Kidney (tissue), 14 donors: ENCODE results near the gene MS4A4E. TPM values are rescaled to one million over a fixed set of nuclear protein-coding genes. Genes with fewer than 3 reads are reported as not detected.

ENCODE experiments used
- DNase-seq, 5 donors: peaks; one replicate each; pipeline ENCODE4 v3.0.0-alpha.2; 2013 to 2020
- FAIRE-seq: peaks from 2 replicates; lab custom pipeline; 2012; peaks lifted over from hg19 to GRCh38; lab: Jason Lieb, UNC
- H3K27ac ChIP-seq, 2 donors: one replicate each; pipeline ENCODE4 v1.7.0; 2013; ENCODE audit warnings: low read depth in 2 of 2, low read length in 2 of 2, inconsistent platforms in 1 of 2
- H3K27me3 ChIP-seq: one replicate; pipeline ENCODE4 v1.7.1; 2013; ENCODE audit warnings: low read length, inconsistent platforms; ENCODE audit not compliant: control insufficient read depth, insufficient read depth
- H3K36me3 ChIP-seq, 3 donors: one replicate each; pipeline versions ENCODE4 v1.7.0 to v1.7.1; 2013; ENCODE audit warnings: low read length in 3 of 3, control low read depth in 1 of 3, inconsistent platforms in 1 of 3; ENCODE audit not compliant: insufficient read depth in 3 of 3, control insufficient read depth in 2 of 3
- H3K4me1 ChIP-seq, 3 donors: one replicate each; pipeline versions ENCODE4 v1.7.0 to v1.7.1; 2013; ENCODE audit warnings: low read length in 3 of 3, inconsistent platforms in 1 of 3, low read depth in 1 of 3; ENCODE audit not compliant: control insufficient read depth in 2 of 3, insufficient read depth in 2 of 3
- H3K4me3 ChIP-seq, 3 donors: one replicate each; pipeline versions ENCODE4 v1.7.0 to v1.8.1; 2013; ENCODE audit warnings: low read length in 3 of 3, control low read depth in 1 of 3, inconsistent platforms in 1 of 3
- H3K9ac ChIP-seq, 3 donors: one replicate each; pipeline versions ENCODE4 v1.7.0 to v1.7.1; 2013; ENCODE audit warnings: low read length in 3 of 3, control low read depth in 1 of 3, inconsistent platforms in 1 of 3
- H3K9me3 ChIP-seq, 3 donors: one replicate each; pipeline versions ENCODE4 v1.7.0 to v1.7.1; 2013; ENCODE audit warnings: low read length in 3 of 3, control low read depth in 1 of 3, inconsistent platforms in 1 of 3; ENCODE audit not compliant: control insufficient read depth in 2 of 3, insufficient read depth in 1 of 3
- intact Hi-C: fragments of 100-400 bp; cut with DNase I; formaldehyde crosslinking; loops from one replicate; pipeline ENCODE4 v1.11.1; 2022
- polyA plus RNA-seq: library from polyadenylated mRNA; stranded (reverse); fragments of 350-450 nt; fragmentation: Illumina TruSeq; extraction: RNeasy Lipid Tissue Mini Kit (QIAGEN cat#74804); gene quantifications from one replicate; pipeline ENCODE4 v1.2.3, GENCODE V29; 2014; ENCODE audit warnings: low read depth, low replicate concordance; ENCODE audit not compliant: insufficient read depth
- total RNA-seq: library from RNA; stranded (reverse); fragmentation: NEBNext Ultra II Directional; extraction: Animal tissue kit (Norgen Biotek cat#: 25700); gene quantifications from one replicate; pipeline ENCODE4 v1.2.1, GENCODE V29; 2021
- TF ChIP-seq, protein P1 (sequence below): IDR thresholded peaks from 3 replicates; pipeline ENCODE4 v1.5.1; 2012; ENCODE audit warnings: mild to moderate bottlenecking, moderate library complexity, borderline replicate concordance; ENCODE audit not compliant: insufficient read depth; ENCODE audit errors: extremely low read depth
- donor health status: control.
- donor health status: control.
- donor health status: control.
- donor health status: control.
- donor health status: control.
- donor health status: DM: yes; HTN: yes; CAD: no.
- donor health status: Normal renal cell carcinoma (clear cell type).

The MS4A4E gene
- total and polyA plus RNA-seq, 2 donors from 2014 or later: 9.4 TPM; not detected in 1

DNA sequence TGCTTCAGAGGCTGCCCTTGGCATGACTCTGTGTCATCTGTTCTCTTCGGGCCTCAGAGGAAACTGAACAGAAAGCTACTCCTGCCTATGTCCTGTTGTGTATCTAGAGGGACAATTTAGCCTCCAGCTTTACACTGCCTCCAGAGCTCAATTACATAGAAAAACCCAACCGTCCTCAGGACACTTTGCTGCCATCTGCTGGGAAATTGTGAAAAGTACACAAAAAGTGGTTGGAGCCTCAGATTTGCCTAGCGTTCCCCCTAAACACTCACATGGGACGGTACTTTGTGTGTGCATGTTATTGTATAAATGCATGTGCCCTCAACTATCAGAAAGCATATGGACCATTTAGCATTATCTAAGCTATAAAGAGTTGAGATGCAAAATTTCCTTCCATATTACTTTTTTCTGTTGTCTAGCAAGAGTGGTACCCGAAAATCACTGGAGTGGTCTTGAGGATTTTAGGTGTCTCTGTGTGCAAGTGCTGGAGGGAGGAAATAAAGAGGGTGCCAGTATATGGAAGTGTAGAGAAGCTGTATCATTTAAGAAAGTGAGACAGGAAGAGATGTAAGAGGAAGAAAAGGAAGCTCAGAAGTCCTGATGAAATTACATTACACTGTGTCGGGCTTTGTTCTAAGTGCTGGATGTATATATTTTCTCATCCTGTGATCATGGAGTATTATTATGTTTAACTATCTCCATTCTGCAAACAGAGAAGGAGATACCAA, 8.7 kb upstream of the MS4A4E start:
- intact Hi-C loops: no loop called here
- no peak overlapping the region for H3K4me3 ChIP-seq
- no peak for FAIRE-seq
- no peaks in the 10 kb centered on the region for H3K4me1 ChIP-seq
- TF ChIP-seq, protein P1, sequence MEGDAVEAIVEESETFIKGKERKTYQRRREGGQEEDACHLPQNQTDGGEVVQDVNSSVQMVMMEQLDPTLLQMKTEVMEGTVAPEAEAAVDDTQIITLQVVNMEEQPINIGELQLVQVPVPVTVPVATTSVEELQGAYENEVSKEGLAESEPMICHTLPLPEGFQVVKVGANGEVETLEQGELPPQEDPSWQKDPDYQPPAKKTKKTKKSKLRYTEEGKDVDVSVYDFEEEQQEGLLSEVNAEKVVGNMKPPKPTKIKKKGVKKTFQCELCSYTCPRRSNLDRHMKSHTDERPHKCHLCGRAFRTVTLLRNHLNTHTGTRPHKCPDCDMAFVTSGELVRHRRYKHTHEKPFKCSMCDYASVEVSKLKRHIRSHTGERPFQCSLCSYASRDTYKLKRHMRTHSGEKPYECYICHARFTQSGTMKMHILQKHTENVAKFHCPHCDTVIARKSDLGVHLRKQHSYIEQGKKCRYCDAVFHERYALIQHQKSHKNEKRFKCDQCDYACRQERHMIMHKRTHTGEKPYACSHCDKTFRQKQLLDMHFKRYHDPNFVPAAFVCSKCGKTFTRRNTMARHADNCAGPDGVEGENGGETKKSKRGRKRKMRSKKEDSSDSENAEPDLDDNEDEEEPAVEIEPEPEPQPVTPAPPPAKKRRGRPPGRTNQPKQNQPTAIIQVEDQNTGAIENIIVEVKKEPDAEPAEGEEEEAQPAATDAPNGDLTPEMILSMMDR: no peak
- DNase-seq: peak in 2 of 5 donors; percentile 37 to 74
- H3K27me3 ChIP-seq: no peaks in the 10 kb centered on the region
- H3K36me3 ChIP-seq: no peaks in the 10 kb centered on the region
- peaks cover 0 to 7% (median 0%) of the 10 kb centered on the region in 3 donors for H3K9me3 ChIP-seq
- no peak overlapping the region for H3K27ac ChIP-seq
- H3K9ac ChIP-seq: no peak overlapping the region

DNA sequence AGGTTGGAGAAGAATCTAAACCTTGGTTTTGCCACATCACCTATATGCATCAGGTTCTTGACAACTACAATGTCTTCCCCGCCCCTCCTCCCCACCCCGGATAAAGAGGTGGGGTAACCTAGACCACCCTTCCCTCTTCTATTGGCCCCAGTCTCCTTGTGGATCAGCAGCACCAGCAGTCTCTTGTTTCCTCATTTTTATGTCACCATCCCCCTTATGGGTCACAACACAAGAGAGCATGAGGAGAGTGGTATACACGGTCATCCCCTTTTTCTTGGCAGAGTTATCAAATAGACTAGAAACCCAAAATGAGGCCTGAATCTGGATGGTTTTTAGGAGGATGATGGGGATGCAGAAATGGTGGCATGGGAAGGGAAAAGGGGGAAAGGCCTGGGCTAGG, 1.2 kb downstream of the MS4A4E start:
- no peak for DNase-seq
- Histone ChIP-seq H3K36me3 (no peaks in the 10 kb centered on the region), H3K27ac (no peak overlapping the region), H3K9ac (no peak overlapping the region), H3K27me3 (no peaks in the 10 kb centered on the region), H3K4me1 (no peaks in the 10 kb centered on the region), H3K9me3 (no peaks in the 10 kb centered on the region), H3K4me3 (no peak overlapping the region)
- TF ChIP-seq, protein P1: no peak
- FAIRE-seq: no peak
- intact Hi-C loops: no loop called here

DNA sequence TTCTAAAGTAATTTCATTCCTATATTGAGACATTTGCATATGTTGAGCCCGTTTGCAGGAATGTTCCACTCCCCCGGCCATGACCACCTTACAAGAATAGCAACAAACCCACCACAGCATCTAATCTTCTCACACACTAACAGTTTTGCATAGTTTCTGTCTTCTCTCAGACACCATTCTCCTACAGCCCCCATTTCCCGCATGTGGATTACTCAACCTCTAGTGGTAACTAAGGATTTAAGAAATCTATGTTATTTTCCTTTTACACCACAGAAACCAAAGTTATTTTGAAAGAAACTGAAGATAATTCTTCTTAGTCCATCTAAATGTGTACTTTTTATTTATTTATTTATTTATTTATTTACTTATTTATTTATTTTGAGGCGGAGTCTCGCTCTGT, 2.3 kb downstream of the MS4A4E start:
- no peaks in the 10 kb centered on the region for H3K36me3 ChIP-seq
- TF ChIP-seq, protein P1: no peak
- no peak overlapping the region for H3K4me3 ChIP-seq
- no peaks in the 10 kb centered on the region for H3K27me3 ChIP-seq
- FAIRE-seq (no peak), DNase-seq (no peak)
- no peak overlapping the region for H3K9ac ChIP-seq
- intact Hi-C loops: no loop called here
- H3K4me1 ChIP-seq: no peaks in the 10 kb centered on the region
- H3K27ac ChIP-seq: no peak overlapping the region
- no peaks in the 10 kb centered on the region for H3K9me3 ChIP-seq
